K562 (cell line): Measurements from ENCODE around the gene TRABD2B. TPM values are rescaled to one million over a fixed set of nuclear protein-coding genes. Genes with fewer than 3 reads are reported as not detected.

Experiments
- ATAC-seq: fragments of 200-7000 bp; cut with Tn5 transposase; 3 replicates; pipeline ENCODE4 v1.9.1; 2020; ENCODE audit warnings: moderate library complexity
- BruUV-seq: library from RNA; stranded (reverse); fragments of 400-500 nt; replicated peaks from 2 replicates; lab custom pipeline; 2021; lab: Mats Ljungman, UMichigan
- CTCF ChIA-PET: fragments of 300-600 bp; formaldehyde crosslinking; extraction: SDS; loops from one replicate; lab custom pipeline; 2021; ENCODE audit warnings: low intra/inter-chr PET ratio; lab: Yijun Ruan, JAX
- POLR2A ChIA-PET: fragments of 300-600, 350-650 bp; sonication (Branson Sonifier 250); formaldehyde crosslinking; extraction: SDS; loops from one replicate; lab custom pipeline; 2021; ENCODE audit warnings: antibody characterized with exemption, inconsistent platforms; lab: Yijun Ruan, JAX
- DNase-seq, 4 experiments: peaks; one replicate each; pipeline versions ENCODE4 v3.0.0 to v3.0.0-alpha.2; 2011 to 2018; ENCODE audit warnings: low spot score in 3 of 4, mixed read lengths in 3 of 4; ENCODE audit errors: extremely low read depth in 1 of 4
- FAIRE-seq: peaks from 2 replicates; lab custom pipeline; 2011; peaks lifted over from hg19 to GRCh38; lab: Jason Lieb, UNC
- H2AFZ ChIP-seq: 2 replicates; pipeline ENCODE4 v1.6.0; 2011; ENCODE audit warnings: low read depth, low read length, control low read depth, inconsistent platforms
- H3K27ac ChIP-seq: fragments of 200-600 bp; 3 replicates; pipeline ENCODE4 v1.8.0; 2011; ENCODE audit warnings: low read depth, mild to moderate bottlenecking, control low read depth, inconsistent platforms, low read length, moderate library complexity, mixed read lengths; ENCODE audit errors: extremely low read depth
- H3K27me3 ChIP-seq, 2 experiments: fragments of 300-600 bp in 1 of 2; 2 replicates in 1 of 2; 3 replicates in 1 of 2; pipeline versions ENCODE4 v1.6.0 to v1.8.0; 2011; ENCODE audit warnings: inconsistent platforms in 2 of 2, low read length in 2 of 2, mild to moderate bottlenecking in 1 of 2, mixed read lengths in 1 of 2, moderate library complexity in 1 of 2; ENCODE audit not compliant: control insufficient read depth in 2 of 2, insufficient read depth in 2 of 2
- H3K36me3 ChIP-seq: fragments of 300-600 bp; 3 replicates; pipeline ENCODE4 v1.8.0; 2011; ENCODE audit warnings: mild to moderate bottlenecking, low read length, inconsistent platforms; ENCODE audit not compliant: control insufficient read depth, insufficient read depth
- H3K4me1 ChIP-seq, 2 experiments: fragments of 200-600 bp in 1 of 2; replicated peaks in 1 of 2; 2 replicates in 1 of 2; 3 replicates in 1 of 2; pipeline versions ENCODE4 v1.5.1 to v1.8.0; 2011; ENCODE audit warnings: inconsistent platforms in 2 of 2, low read length in 2 of 2, mild to moderate bottlenecking in 1 of 2, mixed read lengths in 1 of 2, moderate library complexity in 1 of 2; ENCODE audit not compliant: control insufficient read depth in 2 of 2, insufficient read depth in 2 of 2
- H3K4me2 ChIP-seq: 2 replicates; pipeline ENCODE4 v1.6.1; 2011; ENCODE audit warnings: low read length, control low read depth, inconsistent platforms, mixed read lengths; ENCODE audit not compliant: insufficient read depth
- H3K4me3 ChIP-seq: fragments of 200-600 bp; sonication (generic), shearing (Covaris generic); 2 replicates; pipeline ENCODE4 v1.5.1; 2016; ENCODE audit warnings: control low read depth, inconsistent platforms
- H3K79me2 ChIP-seq: fragments of 200-600 bp; 3 replicates; pipeline ENCODE4 v1.8.0; 2011; ENCODE audit warnings: low read length, inconsistent platforms; ENCODE audit not compliant: control insufficient read depth, insufficient read depth
- H3K9ac ChIP-seq, 2 experiments: 2 replicates each; pipeline versions ENCODE4 v1.6.0 to v1.6.1; 2011; ENCODE audit warnings: low read depth in 2 of 2, low read length in 2 of 2, control low read depth in 1 of 2, inconsistent platforms in 1 of 2, mild to moderate bottlenecking in 1 of 2, mixed read lengths in 1 of 2; ENCODE audit not compliant: insufficient read depth in 1 of 2
- H3K9me1 ChIP-seq: one replicate; pipeline ENCODE4 v1.6.0; 2011; ENCODE audit warnings: inconsistent platforms, mild to moderate bottlenecking, low read length, moderate library complexity; ENCODE audit not compliant: control insufficient read depth, insufficient read depth
- H3K9me3 ChIP-seq: replicated peaks from 2 replicates; pipeline ENCODE4 v1.5.1; 2011; ENCODE audit warnings: low read depth, low read length, inconsistent platforms; ENCODE audit not compliant: control insufficient read depth, insufficient read depth
- H4K20me1 ChIP-seq: replicated peaks from 2 replicates; pipeline ENCODE4 v1.6.1; 2011; ENCODE audit warnings: low read length, inconsistent platforms, mixed read lengths; ENCODE audit not compliant: control insufficient read depth, insufficient read depth
- BRF1 ChIP-seq: IDR thresholded peaks from 3 replicates; pipeline ENCODE4 v1.6.1; 2011; ENCODE audit warnings: borderline replicate concordance, mild to moderate bottlenecking; ENCODE audit not compliant: insufficient read length; ENCODE audit errors: extremely low read depth
- CHD4 ChIP-seq: fragments of 200-600 bp; sonication (generic); IDR thresholded peaks from 3 replicates; pipeline ENCODE4 v1.6.1; 2012; ENCODE audit warnings: low read depth, mild to moderate bottlenecking, mixed read lengths, low read length, inconsistent platforms; ENCODE audit not compliant: insufficient read depth, insufficient replicate concordance, poor library complexity, severe bottlenecking
- ELF1 ChIP-seq: fragments of 200-800 bp; sonication (Bioruptor generic); IDR thresholded peaks from 2 replicates; pipeline ENCODE4 v1.6.1; 2016; ENCODE audit warnings: missing genetic modification characterization, missing compliant biosample characterization
- ETS1 ChIP-seq: conservative IDR thresholded peaks from 2 replicates; pipeline ENCODE4 v1.6.1; 2011; ENCODE audit warnings: low read depth, mild to moderate bottlenecking, low read length; ENCODE audit not compliant: control insufficient read depth
- FUS ChIP-seq: fragments of 200-400 bp; formaldehyde crosslinking; optimal IDR thresholded peaks from 2 replicates; pipeline ENCODE3; 2017; ENCODE audit warnings: low read depth, low read length
- GATAD2A ChIP-seq: fragments of 450-650 bp; IDR thresholded peaks from 2 replicates; pipeline ENCODE4 v1.6.1; 2017
- HCFC1 ChIP-seq: IDR thresholded peaks from 2 replicates; pipeline ENCODE4 v1.6.1; 2012; ENCODE audit warnings: low read depth, low read length, improper control_type of control experiment
- HDAC1 ChIP-seq, 2 experiments: fragments of 450-650 bp; IDR thresholded peaks; 2 replicates each; pipeline ENCODE4 v1.6.1; 2016 to 2017; ENCODE audit warnings: inconsistent platforms in 1 of 2, mild to moderate bottlenecking in 1 of 2, moderate library complexity in 1 of 2
- HDAC6 ChIP-seq: IDR thresholded peaks from 2 replicates; pipeline ENCODE4 v1.6.1; 2012; ENCODE audit warnings: low read depth, mild to moderate bottlenecking, control low read depth, inconsistent platforms, low read length, moderate library complexity
- HMG20A ChIP-seq: fragments of 450-650 bp; formaldehyde crosslinking; conservative IDR thresholded peaks from 2 replicates; pipeline ENCODE4 v1.4.0; 2020; ENCODE audit warnings: mild to moderate bottlenecking, mixed read lengths
- NR4A1 ChIP-seq, 2 experiments: fragments of 250-450 bp in 1 of 2; fragments of 450-650 bp in 1 of 2; sonication (Bioruptor Pico) in 1 of 2; IDR thresholded peaks; 2 replicates each; pipeline versions ENCODE4 v1.4.0 to v1.6.1; 2016 to 2020; ENCODE audit warnings: mild to moderate bottlenecking in 2 of 2, missing compliant biosample characterization in 1 of 2, missing genetic modification characterization in 1 of 2, moderate library complexity in 1 of 2
- PHF20 ChIP-seq: fragments of 450-650 bp; IDR thresholded peaks from 2 replicates; pipeline ENCODE4 v1.6.1; 2018; ENCODE audit not compliant: partially characterized antibody
- SNIP1 ChIP-seq: fragments of 450-650 bp; IDR thresholded peaks from 2 replicates; pipeline ENCODE4 v1.7.1; 2017; ENCODE audit warnings: low read depth, mild to moderate bottlenecking
- TAL1 ChIP-seq: fragments of 450-650 bp; IDR thresholded peaks from 2 replicates; pipeline ENCODE4 v1.6.1; 2016; ENCODE audit warnings: mild to moderate bottlenecking
- ZBTB17 ChIP-seq: fragments of 450-650 bp; formaldehyde crosslinking; IDR thresholded peaks from 2 replicates; pipeline ENCODE4 v1.4.0; 2020; ENCODE audit warnings: mild to moderate bottlenecking
- ZBTB49 ChIP-seq: sonication (generic); formaldehyde crosslinking; IDR thresholded peaks from 2 replicates; pipeline ENCODE4 v1.8.0; 2022; ENCODE audit warnings: missing genetic modification reagents, mild to moderate bottlenecking, borderline replicate concordance
- ZNF282 ChIP-seq: sonication (generic); formaldehyde crosslinking; IDR thresholded peaks from 2 replicates; pipeline ENCODE4 v1.8.1; 2023; ENCODE audit warnings: missing genetic modification reagents
- ZNF766 ChIP-seq: fragments of 200-800 bp; sonication (Bioruptor generic); conservative IDR thresholded peaks from 2 replicates; pipeline ENCODE4 v1.6.1; 2016; ENCODE audit warnings: missing genetic modification characterization, missing compliant biosample characterization
- WGBS: fragments of 100-300 bp; shearing (Covaris generic); methylation state at CpG from one replicate; pipeline ENCODE4 v1.1.6; 2016; ENCODE audit warnings: low coverage, mixed read lengths; ENCODE audit not compliant: insufficient coverage; ENCODE audit errors: missing lambda C conversion rate; 5-methylcytosine and 5-hydroxymethylcytosine counted together
- in situ Hi-C: fragments of 300-500 bp; cut with MboI; formaldehyde crosslinking; loops from 4 replicates; pipeline ENCODE4 v1.15.0; 2018; ENCODE audit warnings: inconsistent platforms, mixed read lengths
- intact Hi-C: fragments of 100-400 bp; cut with micrococcal nuclease; formaldehyde crosslinking; loops from 2 replicates; pipeline ENCODE4 v1.14.2; 2022
- polyA plus RNA-seq, 8 experiments: library from polyadenylated mRNA; depleted of rRNA in 4 of 8; stranded (reverse) in 5 of 8; unstranded in 3 of 8; fragments of >200 nt; fragmentation: Nextera tagmentation in 2 of 8; fragmentation: Illumina TruSeq in 1 of 8; extraction: Ambion mirVana in 2 of 8; extraction: Trizol in 1 of 8; gene quantifications; 2 replicates each; pipeline versions ENCODE4 v1.2.1 to v1.2.3, GENCODE V29; 2011 to 2014; ENCODE audit warnings: inconsistent platforms in 1 of 8, missing spikeins in 1 of 8
- total RNA-seq, 7 experiments: library from RNA; depleted of rRNA in 6 of 7; stranded (reverse); fragments of >200 nt in 6 of 7; fragmentation: Illumina TruSeq in 2 of 7; extraction: Trizol in 2 of 7; gene quantifications; 2 replicates each; pipeline versions ENCODE4 v1.2.1 to v1.2.3, GENCODE V29; 2011 to 2021; ENCODE audit warnings: low replicate concordance in 1 of 7

TRABD2B gene
- total and polyA plus RNA-seq, 9 of the 15 experiments (the other 6 are each of a cell fraction or from before 2014, with no cell fraction given) = not detected

- WGBS = 0% methylated on average over 2 of the region's 2 CpGs
- H4K20me1 ChIP-seq = 0 out of 2 replicates have a peak, but pooled peaks cover 4% of the 10 kb centered on the region
Measured at GRCh38 chr1:48001696-48002095, 4.5 kb upstream of the TRABD2B start.

GRCh38 chr1:48000883-48001282, 3.7 kb upstream of the TRABD2B start:
- ChIA-PET POLR2A (no interaction called here), CTCF (no interaction called here)
- Histone ChIP-seq H2AFZ (no peak overlapping the region), H3K9me1 (no peaks in the 10 kb centered on the region), H3K4me1 (peaks cover 0 to 5% of the 10 kb centered on the region in 2 experiments; a peak in 2 of 5 replicates), H3K27ac (no peak overlapping the region), H3K4me3 (no peak overlapping the region), H4K20me1 (0 out of 2 replicates have a peak, but pooled peaks cover 4% of the 10 kb centered on the region), H3K9me3 (no peaks in the 10 kb centered on the region), H3K36me3 (no peaks in the 10 kb centered on the region), H3K4me2 (no peak overlapping the region), H3K79me2 (no peaks in the 10 kb centered on the region), H3K27me3 (peaks cover 0 to 23% of the 10 kb centered on the region in 2 experiments; a peak in 1 of 5 replicates), H3K9ac (no peak overlapping the region; a peak in 1 of 4 replicates)
- in situ Hi-C loops (no loop called here), intact Hi-C loops (no loop called here)
- no peak for FAIRE-seq
- 0% methylated on average over 1 of the region's 1 CpG for WGBS
- DNase-seq = no peak
- no TSS peak for BruUV-seq
- no peak for ATAC-seq
- no peak for TF ChIP-seq CHD4
- no peak for TF ChIP-seq ETS1
- no peak for TF ChIP-seq ZNF766 (CRISPR knock-in tag)
- no peak for TF ChIP-seq FUS
- TF ChIP-seq ZBTB49 (CRISPR knock-in tag) = no peak
- no peak for TF ChIP-seq PHF20
- TF ChIP-seq HMG20A (CRISPR knock-in tag) = no peak
- no peak for TF ChIP-seq NR4A1 (CRISPR knock-in tag; IDR thresholded peaks at IDR 0.05)
- TF ChIP-seq NR4A1 (tag; IDR thresholded peaks at IDR 0.05) = no peak

More at GRCh38 chr1:48001696-48002095, 4.5 kb upstream of the TRABD2B start:
- no peak overlapping the region for H3K4me3 ChIP-seq
- H3K79me2 ChIP-seq = no peaks in the 10 kb centered on the region
- in situ Hi-C loops (no loop called here), intact Hi-C loops (no loop called here)
- DNase-seq = no peak
- H3K9me1 ChIP-seq = no peaks in the 10 kb centered on the region
- no peak overlapping the region for H3K4me2 ChIP-seq
- peaks cover 0 to 18% of the 10 kb centered on the region in 2 experiments; a peak in 1 of 5 replicates for H3K27me3 ChIP-seq
- no peak for ATAC-seq
- H3K4me1 ChIP-seq = peaks cover 0 to 5% of the 10 kb centered on the region in 2 experiments; a peak in 2 of 5 replicates
- H2AFZ ChIP-seq = no peak overlapping the region
- TF ChIP-seq ELF1 (no peak), SNIP1 (no peak), HDAC6 (no peak), GATAD2A (no peak), ZNF282 (CRISPR knock-in tag) (no peak), HCFC1 (no peak), ZBTB17 (CRISPR knock-in tag) (no peak), HDAC1 (IDR thresholded peaks at IDR 0.05) (no peak), BRF1 (no peak), TAL1 (no peak)
- no TSS peak for BruUV-seq
- no peak for FAIRE-seq
- no peaks in the 10 kb centered on the region for H3K9me3 ChIP-seq
- CTCF ChIA-PET = interaction anchor here (0.7 kb wide), 1 partner anchor 57 kb away, joined by 4 read pairs; no protein-coding TSS in a partner anchor
- POLR2A ChIA-PET = interaction anchor here (0.7 kb wide), 1 partner anchor 35 kb away, joined by 3 read pairs; no protein-coding TSS in a partner anchor
- H3K9ac ChIP-seq = no peak overlapping the region
- H3K36me3 ChIP-seq = no peaks in the 10 kb centered on the region
- no peak overlapping the region for H3K27ac ChIP-seq
